Measurements from ENCODE around the gene RIOK3.

Gene RIOK3

GRCh38 chr18:23530195-23530594 is 77.1 kb downstream of the RIOK3 start:
- DNase-seq (ENCODE audit: low read depth): no peak

DNA sequence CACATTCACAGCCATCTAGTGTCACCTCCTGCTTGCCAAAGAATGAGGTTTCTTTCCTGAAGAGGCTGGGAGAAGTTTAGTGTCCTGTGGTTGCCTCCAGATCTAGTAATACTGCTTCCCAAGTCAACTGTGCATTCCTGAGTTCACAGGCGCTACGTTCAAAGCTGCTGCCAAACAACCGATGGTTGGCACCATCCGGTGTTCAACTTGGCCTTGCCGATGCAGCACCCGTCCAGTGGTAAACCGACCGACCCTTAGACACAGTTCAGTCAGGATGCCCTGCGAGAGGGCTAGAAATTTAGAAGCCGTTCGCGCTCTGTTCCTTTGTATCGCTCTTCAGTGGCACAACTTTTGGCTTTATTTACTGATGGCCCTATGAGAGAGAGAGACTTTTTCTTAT is 78.8 kb downstream of the RIOK3 start:
- DNase-seq (ENCODE audit: low read depth): no peak
